Mucosa of descending colon (tissue), 3 donors: ENCODE data around the gene HES3. TPM values are rescaled to one million over a fixed set of nuclear protein-coding genes. Genes with fewer than 3 reads are reported as not detected.

Experiments
- ATAC-seq: fragments of 200-7000 bp; cut with Tn5 transposase; one replicate; pipeline ENCODE4 v1.9.1; 2020; ENCODE audit warnings: mild to moderate bottlenecking, moderate library complexity
- DNase-seq, 3 donors: peaks; one replicate each; pipeline ENCODE4 v3.0.0-alpha.2; 2020
- H3K36me3 ChIP-seq: fragments of 200-600 bp; one replicate; pipeline ENCODE4 v1.8.0; 2021; ENCODE audit warnings: low read depth, mild to moderate bottlenecking
- H3K4me1 ChIP-seq: fragments of 200-600 bp; one replicate; pipeline ENCODE4 v1.8.0; 2021; ENCODE audit warnings: low read depth, mild to moderate bottlenecking
- H3K4me3 ChIP-seq: fragments of 200-600 bp; one replicate; pipeline ENCODE4 v1.8.0; 2021; ENCODE audit warnings: mild to moderate bottlenecking
- H3K9me3 ChIP-seq: fragments of 200-600 bp; one replicate; pipeline ENCODE4 v1.8.0; 2021; ENCODE audit warnings: mild to moderate bottlenecking
- CTCF ChIP-seq: fragments of 200-600 bp; IDR thresholded peaks from one replicate; pipeline ENCODE4 v1.8.0; 2022; ENCODE audit warnings: antibody characterized with exemption, mild to moderate bottlenecking
- intact Hi-C, 2 donors: fragments of 100-400 bp; cut with DNase I in 1 of 2; cut with micrococcal nuclease in 1 of 2; formaldehyde crosslinking; loops; one replicate each; pipeline versions ENCODE4 v1.11.0 to v1.11.1; 2022; cut with DNase I, micrococcal nuclease
- total RNA-seq, 3 donors: library from RNA; stranded (reverse); fragmentation: NEBNext Ultra II Directional in 2 of 3; extraction: Animal tissue kit (Norgen Biotek cat#: 25700) in 2 of 3; gene quantifications; one replicate each; pipeline versions ENCODE4 v1.2.1 to v1.2.4, GENCODE V29; 2021 to 2023
- donor health status: DM: no; HTN: no; CAD: no; lungs with moderate emphysema.
- donor health status: DM: no; HTN: no; CAD: no.
- donor health status: DM: no; HTN: yes; CAD: no.

Gene HES3
- total RNA-seq, 3 donors from 2014 or later: not detected

- Histone ChIP-seq H3K4me3 (no peak overlapping the region), H3K36me3 (no peaks in the 10 kb centered on the region), H3K9me3 (no peaks in the 10 kb centered on the region), H3K4me1 (peaks cover 16% of the 10 kb centered on the region)
- intact Hi-C loops: no loop called here
- DNase-seq (no peak), ATAC-seq (no peak)
- no peak for TF ChIP-seq CTCF
These were observed 21.2 kb downstream of the HES3 start for GRCh38 chr1:6265151-6265550.

DNA sequence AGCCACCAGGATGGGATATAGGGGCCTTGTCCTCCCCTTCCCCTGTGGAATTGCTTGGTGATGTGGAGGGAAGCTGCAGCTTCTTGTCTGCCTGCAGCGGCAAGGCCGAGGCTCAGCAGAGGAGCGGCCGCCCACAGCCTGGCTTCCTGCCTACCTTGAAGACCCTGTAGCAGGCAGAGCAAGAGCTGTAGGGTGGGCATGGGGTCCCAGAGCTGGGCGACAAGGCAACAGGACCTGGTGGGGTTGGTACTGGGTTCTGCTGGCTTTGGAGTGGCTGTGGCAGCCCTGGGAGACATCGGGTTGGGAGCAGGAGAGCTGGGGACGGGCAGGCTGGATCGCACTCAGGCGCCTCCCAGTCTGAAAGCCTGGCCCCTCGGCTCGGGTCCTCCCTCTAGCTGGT, 22.7 kb downstream of the HES3 start:
- intact Hi-C loops: no loop called here
- TF ChIP-seq CTCF: no peak
- DNase-seq (no peak), ATAC-seq (no peak)
- H3K4me1 ChIP-seq: peaks cover 28% of the 10 kb centered on the region
- no peaks in the 10 kb centered on the region for H3K36me3 ChIP-seq
- H3K9me3 ChIP-seq: no peaks in the 10 kb centered on the region
- no peak overlapping the region for H3K4me3 ChIP-seq

- H3K36me3 ChIP-seq: no peaks in the 10 kb centered on the region
- peaks cover 33% of the 10 kb centered on the region for H3K4me1 ChIP-seq
- no peak overlapping the region for H3K4me3 ChIP-seq
- no peak for TF ChIP-seq CTCF
- ATAC-seq (no peak), DNase-seq (no peak)
- no peaks in the 10 kb centered on the region for H3K9me3 ChIP-seq
- intact Hi-C loops: no loop called here
These were observed 23.8 kb downstream of the HES3 start for GRCh38 chr1:6267686-6268322.

DNA sequence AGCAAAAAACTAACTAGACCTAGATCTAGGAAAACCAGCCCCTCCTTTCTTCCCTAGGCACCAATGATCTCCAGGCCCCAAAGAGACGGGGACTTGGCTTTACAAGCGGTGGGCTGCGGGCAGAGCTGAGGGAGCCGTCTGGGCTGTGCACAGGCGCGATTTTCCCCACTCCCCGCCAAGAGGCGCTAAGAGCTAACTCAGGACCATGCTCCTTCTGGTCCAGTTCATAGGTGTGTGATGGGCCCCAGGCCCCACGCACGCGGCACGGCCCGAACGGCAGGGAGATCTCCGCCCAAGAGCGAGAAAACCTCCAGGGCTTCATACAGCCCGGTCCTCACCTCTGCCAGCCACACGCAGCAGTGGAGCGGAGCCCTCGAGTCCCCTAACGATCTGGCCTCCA, 24.4 kb downstream of the HES3 start:
- no peak for ATAC-seq
- H3K9me3 ChIP-seq: no peaks in the 10 kb centered on the region
- H3K4me1 ChIP-seq: peaks cover 33% of the 10 kb centered on the region
- no peak for TF ChIP-seq CTCF
- H3K4me3 ChIP-seq: no peak overlapping the region
- intact Hi-C loops: no loop called here
- DNase-seq: no peak
- no peaks in the 10 kb centered on the region for H3K36me3 ChIP-seq

DNA sequence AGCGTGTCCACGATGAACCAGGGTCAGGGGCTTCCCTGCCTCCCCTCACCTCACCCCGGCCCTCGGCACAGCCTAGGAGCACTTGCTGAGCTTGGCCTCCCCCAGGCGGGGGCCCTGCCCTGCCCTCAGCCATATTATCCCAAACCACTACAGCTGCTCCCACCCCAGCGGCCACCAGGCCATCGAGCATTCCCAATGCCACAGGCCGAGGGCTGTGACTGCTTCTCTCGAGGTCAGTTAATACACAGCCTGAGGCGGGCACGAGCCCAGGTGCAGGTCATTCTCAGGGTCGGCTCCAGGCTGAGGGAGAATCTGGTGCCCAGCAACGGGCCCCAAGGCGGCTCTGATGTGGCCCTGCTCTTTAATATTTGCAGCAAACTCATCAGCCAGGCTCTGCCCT, 25.3 kb downstream of the HES3 start:
- no peak for ATAC-seq
- TF ChIP-seq CTCF: no peak
- H3K9me3 ChIP-seq: no peaks in the 10 kb centered on the region
- intact Hi-C loops: no loop called here
- no peak overlapping the region for H3K4me3 ChIP-seq
- peaks cover 33% of the 10 kb centered on the region for H3K4me1 ChIP-seq
- no peaks in the 10 kb centered on the region for H3K36me3 ChIP-seq
- DNase-seq: no peak
